IPS-11a (cell line): ENCODE measurements around the gene CILP2.

Source experiments
- H3K4me3 ChIP-seq: one replicate; pipeline ENCODE4 v1.5.1; 2013; ENCODE audit warnings: low read depth, low read length, control low read depth

CILP2 gene, protein sequence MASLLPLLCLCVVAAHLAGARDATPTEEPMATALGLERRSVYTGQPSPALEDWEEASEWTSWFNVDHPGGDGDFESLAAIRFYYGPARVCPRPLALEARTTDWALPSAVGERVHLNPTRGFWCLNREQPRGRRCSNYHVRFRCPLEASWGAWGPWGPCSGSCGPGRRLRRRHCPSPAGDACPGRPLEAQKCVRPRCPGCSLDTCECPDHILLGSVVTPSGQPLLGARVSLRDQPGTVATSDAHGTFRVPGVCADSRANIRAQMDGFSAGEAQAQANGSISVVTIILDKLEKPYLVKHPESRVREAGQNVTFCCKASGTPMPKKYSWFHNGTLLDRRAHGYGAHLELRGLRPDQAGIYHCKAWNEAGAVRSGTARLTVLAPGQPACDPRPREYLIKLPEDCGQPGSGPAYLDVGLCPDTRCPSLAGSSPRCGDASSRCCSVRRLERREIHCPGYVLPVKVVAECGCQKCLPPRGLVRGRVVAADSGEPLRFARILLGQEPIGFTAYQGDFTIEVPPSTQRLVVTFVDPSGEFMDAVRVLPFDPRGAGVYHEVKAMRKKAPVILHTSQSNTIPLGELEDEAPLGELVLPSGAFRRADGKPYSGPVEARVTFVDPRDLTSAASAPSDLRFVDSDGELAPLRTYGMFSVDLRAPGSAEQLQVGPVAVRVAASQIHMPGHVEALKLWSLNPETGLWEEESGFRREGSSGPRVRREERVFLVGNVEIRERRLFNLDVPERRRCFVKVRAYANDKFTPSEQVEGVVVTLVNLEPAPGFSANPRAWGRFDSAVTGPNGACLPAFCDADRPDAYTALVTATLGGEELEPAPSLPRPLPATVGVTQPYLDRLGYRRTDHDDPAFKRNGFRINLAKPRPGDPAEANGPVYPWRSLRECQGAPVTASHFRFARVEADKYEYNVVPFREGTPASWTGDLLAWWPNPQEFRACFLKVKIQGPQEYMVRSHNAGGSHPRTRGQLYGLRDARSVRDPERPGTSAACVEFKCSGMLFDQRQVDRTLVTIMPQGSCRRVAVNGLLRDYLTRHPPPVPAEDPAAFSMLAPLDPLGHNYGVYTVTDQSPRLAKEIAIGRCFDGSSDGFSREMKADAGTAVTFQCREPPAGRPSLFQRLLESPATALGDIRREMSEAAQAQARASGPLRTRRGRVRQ

DNA sequence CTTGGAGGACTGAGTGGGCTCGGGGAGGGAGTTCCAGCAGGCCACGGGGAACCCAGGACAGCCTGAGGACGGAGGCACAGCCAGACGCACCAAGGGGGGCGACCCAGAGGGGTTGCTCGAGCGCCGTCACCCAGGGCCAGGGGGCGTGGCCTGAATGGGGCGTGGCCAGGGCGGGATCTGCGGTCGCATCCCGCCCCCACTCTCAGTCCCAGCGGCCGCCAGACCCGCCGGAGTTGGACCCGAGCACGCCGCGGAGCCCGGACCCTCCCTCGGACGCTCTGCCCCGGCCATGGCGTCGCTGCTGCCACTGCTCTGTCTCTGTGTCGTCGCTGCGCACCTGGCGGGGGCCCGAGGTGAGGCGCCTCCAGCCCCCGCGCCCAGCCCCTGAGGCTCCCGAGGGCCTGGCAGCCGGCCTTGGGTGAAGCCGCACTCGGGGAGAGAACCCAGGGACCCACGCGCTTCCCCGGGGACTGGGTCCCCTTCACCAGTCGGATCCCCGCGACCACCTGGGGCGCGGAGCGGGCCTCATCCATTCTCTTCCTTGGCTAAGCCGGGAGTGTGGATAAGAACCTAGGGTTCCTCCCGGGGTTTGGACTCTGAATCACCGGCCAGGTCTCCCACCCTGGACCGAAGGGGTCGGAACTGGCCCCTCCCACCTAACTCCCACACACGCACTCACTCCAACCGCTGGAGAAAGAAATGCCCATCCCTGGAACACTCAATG, at the start of gene CILP2:
CILP2 (plus strand) TSS at position 205 of the 724 bp plus-strand sequence; CDS start at position 290, 85 bp downstream.
- peak within 1 kb of the TSS; percentile 29 for H3K4me3 ChIP-seq

DNA sequence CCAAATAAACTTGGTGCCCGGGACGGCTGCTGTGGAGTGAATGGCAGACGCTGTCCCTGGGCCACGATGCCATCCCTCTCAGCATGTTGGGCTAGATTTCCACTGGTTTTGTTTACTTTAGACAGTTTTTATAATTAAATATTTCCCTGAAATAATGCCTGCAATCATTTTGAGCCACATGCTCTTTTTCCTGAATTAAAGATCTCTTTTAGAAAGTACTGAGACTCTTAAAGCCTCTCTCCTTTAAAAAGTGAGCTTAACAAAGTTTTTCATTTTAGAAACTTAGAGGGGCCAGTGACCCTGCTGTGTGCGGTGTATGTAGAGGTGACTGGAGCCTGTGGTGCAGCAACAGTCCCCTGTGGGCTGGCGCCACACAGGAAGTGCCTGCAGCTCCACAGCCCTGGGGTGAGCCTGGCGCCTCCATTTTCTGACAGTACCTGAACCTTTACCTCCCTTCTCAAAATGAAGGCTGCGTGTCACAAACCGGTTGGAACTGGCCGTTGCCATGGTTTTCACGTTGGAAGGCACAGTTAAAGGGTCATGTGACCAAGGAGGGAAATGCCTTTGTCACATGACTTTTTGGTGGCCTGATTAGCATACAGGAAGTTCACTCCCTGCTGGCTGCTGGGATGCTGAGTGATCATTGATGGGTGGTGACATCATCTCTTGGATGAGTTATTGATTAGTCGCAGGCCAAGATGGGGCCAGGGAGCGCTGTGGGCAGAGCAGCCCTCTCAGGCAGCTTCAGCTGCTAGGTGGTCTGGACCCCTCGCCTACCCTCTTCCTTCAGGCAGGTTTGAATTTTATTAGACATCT, 49.0 kb upstream of the CILP2 start:
- H3K4me3 ChIP-seq = no peak overlapping the region

DNA sequence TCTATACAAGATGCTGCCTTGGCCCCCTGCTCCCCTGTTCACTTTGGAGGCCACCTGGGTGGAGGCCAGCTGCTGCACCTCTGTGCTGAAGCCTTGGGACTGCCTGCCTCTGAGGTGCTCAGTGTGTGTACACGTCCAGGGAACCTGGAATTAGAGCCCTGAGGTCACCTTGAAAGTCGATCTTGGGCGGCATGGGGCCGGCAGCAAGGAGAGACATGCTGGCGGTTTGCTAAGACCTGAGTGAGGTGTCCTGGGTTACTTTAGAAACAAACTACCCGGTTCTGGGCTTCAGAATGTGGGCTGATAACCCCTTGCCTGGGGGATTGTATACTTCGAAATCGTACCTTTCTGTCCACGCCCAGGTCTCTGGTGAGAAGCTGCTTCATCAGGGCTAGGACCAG, 48.3 kb upstream of the CILP2 start:
- no peak overlapping the region for H3K4me3 ChIP-seq

DNA sequence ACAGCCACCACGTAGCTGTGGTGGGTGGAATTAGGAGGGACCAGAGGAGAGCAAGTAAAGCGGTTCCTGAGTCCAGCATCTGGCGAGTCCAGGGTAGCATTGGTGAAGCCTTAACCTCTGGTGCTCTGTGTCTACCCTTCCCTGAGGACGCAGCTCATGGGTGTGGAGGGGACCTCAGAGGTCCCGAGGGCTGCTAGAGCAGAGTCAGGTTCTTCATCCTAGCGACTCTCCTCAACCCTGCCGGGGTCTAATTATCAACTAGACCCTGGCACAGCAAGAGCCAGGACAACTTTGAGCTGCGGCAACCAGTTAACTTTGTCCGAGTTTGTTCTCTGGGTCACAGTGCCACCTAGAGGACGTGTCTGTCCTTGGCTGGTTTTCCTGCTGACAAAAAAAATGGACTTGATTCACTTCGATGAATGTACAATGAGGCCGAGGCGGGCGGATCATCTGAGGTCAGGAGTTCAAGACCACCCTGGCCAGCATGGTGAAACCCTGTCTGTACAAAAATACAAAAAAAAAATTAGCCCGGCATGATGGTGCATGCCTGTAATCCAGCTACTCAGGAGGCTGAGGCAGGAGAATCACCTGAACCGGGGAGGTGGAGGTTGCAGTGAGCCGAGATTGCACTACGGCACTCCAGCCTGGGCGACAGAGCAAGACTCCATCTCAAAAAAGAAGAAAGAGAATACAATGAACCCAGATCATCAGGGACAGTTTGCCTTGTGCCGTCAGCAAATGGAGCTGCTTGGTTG, 47.7 kb upstream of the CILP2 start:
- no peak overlapping the region for H3K4me3 ChIP-seq

GRCh38 chr19:19491321-19492025, 46.6 kb upstream of the CILP2 start:
- H3K4me3 ChIP-seq = no peak overlapping the region

DNA sequence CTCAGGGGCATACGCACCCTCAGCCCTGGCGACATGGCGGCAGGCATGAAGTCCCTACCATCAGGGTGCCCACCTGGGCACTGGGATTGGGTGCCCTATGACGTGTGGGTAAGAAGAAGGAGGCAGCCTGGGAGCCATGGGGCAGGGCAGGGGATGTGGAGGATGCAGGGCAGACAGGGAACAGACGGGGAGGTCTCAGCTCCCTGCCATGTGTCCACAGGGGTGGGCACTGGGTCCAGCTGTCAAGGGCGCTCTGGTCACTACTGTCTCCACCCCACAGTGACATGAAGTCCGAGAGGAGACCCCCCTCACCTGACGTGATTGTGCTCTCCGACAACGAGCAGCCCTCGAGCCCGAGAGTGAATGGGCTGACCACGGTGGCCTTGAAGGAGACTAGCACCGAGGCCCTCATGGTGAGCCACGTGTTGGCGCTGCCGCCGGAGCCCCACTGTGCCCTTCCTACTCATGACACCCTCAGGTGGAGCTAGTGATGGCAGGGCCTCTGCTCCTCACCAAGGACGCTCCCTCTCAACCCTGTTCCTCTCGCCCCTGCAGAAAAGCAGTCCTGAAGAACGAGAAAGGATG, 45.9 kb upstream of the CILP2 start:
- no peak overlapping the region for H3K4me3 ChIP-seq

DNA sequence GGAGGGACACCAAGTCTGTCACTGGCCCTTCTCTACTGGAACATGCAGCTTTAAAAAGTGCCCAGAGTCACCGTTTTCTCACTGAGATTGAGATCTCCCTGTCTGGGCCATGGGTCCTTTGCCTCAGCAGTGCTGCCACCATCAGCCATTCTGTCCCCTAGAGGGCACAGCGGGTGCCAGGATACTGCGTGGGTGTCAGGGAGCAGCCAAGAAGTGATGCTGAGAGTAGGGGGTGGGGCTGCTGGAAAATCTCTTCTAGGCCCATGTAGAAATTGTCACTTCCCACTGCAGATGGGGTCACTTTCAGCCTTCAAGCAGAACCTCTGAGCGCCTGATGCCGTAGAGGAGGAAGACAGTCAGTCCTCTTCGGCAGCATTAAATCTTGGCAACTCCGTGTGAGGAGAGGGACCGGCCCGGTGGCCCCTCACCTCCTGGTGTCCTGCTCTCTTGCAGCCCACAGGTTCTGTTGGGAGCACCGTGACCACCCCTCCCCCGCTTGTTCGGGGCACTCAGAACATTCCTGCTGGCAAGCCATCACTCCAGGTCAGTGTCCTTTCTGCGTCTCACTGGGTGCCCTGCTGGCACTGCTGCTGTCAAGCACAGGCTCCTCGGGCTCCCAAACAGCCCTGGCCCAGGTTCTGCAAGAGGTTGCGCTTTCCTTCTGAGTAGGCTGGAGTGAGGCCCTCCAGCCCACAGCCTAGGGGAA, 44.1 kb upstream of the CILP2 start:
- H3K4me3 ChIP-seq = no peak overlapping the region

GRCh38 chr19:19495614-19496603, 42.2 kb upstream of the CILP2 start:
- H3K4me3 ChIP-seq = no peak overlapping the region

GRCh38 chr19:19498255-19498991, 39.6 kb upstream of the CILP2 start:
- no peak overlapping the region for H3K4me3 ChIP-seq

- H3K4me3 ChIP-seq = no peak overlapping the region
Observed at GRCh38 chr19:19499272-19499995, 38.6 kb upstream of the CILP2 start.

DNA sequence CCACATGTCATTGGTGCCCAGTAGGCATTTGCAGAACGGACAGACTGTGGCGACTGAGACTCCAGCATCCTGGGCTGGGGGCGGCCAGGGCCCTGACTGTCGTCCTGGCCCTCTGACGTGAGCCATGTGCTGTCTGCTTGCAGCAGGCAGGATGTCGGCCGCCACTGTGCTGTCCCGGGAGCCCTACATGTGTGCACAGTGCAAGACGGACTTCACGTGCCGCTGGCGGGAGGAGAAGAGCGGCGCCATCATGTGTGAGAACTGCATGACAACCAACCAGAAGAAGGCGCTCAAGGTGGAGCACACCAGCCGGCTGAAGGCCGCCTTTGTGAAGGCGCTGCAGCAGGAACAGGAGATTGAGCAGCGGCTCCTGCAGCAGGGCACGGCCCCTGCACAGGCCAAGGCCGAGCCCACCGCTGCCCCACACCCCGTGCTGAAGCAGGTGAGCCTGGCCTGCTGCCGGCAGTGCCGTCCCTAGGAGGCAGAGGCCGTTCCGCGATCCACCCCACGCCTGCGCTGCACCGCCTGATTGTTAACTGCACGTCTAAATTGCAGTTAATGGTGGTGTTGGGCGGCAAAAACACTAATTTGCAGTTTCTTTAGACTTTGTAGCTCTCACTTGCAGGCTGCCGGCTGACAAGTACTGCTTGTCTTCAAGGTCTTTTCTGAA, 37.0 kb upstream of the CILP2 start:
- no peak overlapping the region for H3K4me3 ChIP-seq

DNA sequence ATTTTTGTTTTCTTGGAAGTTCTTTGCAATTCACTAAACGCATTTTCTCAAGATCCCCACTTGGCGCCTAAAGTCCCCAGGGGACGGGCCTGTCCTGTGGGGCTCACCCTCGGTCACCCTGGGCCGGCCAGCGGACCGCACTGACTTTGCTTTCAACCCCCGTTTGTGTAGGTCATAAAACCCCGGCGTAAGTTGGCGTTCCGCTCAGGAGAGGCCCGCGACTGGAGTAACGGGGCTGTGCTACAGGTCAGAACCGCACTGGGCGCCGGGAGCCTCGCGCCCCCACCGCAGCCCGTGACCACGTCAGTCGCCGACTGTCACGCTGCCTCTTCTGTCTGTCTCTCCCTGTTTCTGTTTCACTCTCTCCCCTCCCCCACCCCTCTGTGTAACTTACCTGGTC, 36.3 kb upstream of the CILP2 start:
- H3K4me3 ChIP-seq = no peak overlapping the region

DNA sequence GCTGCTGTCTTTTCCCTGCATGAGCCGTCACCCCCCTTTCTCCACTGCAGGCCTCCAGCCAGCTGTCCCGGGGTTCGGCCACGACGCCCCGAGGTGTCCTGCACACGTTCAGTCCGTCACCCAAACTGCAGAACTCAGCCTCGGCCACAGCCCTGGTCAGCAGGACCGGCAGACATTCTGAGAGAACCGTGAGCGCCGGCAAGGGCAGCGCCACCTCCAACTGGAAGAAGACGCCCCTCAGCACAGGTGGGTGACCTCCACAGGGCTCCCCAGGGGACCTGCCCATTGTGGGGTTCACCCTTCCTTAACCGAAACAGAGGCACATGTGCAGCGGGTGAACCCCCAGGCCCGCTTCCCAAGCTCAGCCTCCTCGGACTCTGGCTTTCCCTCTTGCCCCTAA, 35.8 kb upstream of the CILP2 start:
- no peak overlapping the region for H3K4me3 ChIP-seq

- H3K4me3 ChIP-seq = no peak overlapping the region
Observed at GRCh38 chr19:19502808-19503602, 35.1 kb upstream of the CILP2 start.
